Endodermal cell (in vitro differentiated cells): Measurements from ENCODE around the gene RPS6KB1. TPM values are rescaled to one million over a fixed set of nuclear protein-coding genes. Genes with fewer than 3 reads are reported as not detected.

Experiments used
- DNase-seq: peaks from one replicate; pipeline ENCODE4 v3.0.0-alpha.2; 2017
- H3K27ac ChIP-seq: 2 replicates; pipeline ENCODE4 v1.5.1; 2013; ENCODE audit warnings: mild to moderate bottlenecking, low read depth, low read length, moderate library complexity
- H3K27me3 ChIP-seq: 2 replicates; pipeline ENCODE4 v1.6.1; 2013; ENCODE audit warnings: mild to moderate bottlenecking, low read length, moderate library complexity; ENCODE audit not compliant: insufficient read depth, control insufficient read depth, poor library complexity, severe bottlenecking
- H3K36me3 ChIP-seq: 2 replicates; pipeline ENCODE4 v1.7.0; 2013; ENCODE audit warnings: mild to moderate bottlenecking, low read length, moderate library complexity; ENCODE audit not compliant: control insufficient read depth, insufficient read depth
- H3K4me1 ChIP-seq: one replicate; pipeline ENCODE4 v1.7.0; 2013; ENCODE audit warnings: low read length; ENCODE audit not compliant: control insufficient read depth, insufficient read depth
- H3K4me3 ChIP-seq: 2 replicates; pipeline ENCODE4 v1.5.1; 2013; ENCODE audit warnings: mild to moderate bottlenecking, low read length, moderate library complexity
- H3K9ac ChIP-seq: 2 replicates; pipeline ENCODE4 v1.6.1; 2013; ENCODE audit warnings: mild to moderate bottlenecking, low read length, moderate library complexity; ENCODE audit not compliant: poor library complexity, severe bottlenecking; ENCODE audit errors: extremely low read depth
- H3K9me3 ChIP-seq: 2 replicates; pipeline ENCODE4 v1.6.1; 2013; ENCODE audit warnings: mild to moderate bottlenecking, low read length, moderate library complexity; ENCODE audit not compliant: control insufficient read depth
- H3K27ac Mint-ChIP-seq: 2 replicates; pipeline ENCODE4 v1.8.0; 2020; ENCODE audit warnings: mixed read lengths
- H3K27me3 Mint-ChIP-seq: 2 replicates; pipeline ENCODE4 v1.8.0; 2021; ENCODE audit warnings: mild to moderate bottlenecking, mixed read lengths; ENCODE audit not compliant: insufficient read depth
- H3K36me3 Mint-ChIP-seq: 2 replicates; pipeline ENCODE4 v1.8.0; 2020; ENCODE audit warnings: low read depth, mixed read lengths
- H3K4me1 Mint-ChIP-seq: 2 replicates; pipeline ENCODE4 v1.8.0; 2020; ENCODE audit warnings: mixed read lengths
- H3K4me3 Mint-ChIP-seq: 2 replicates; pipeline ENCODE4 v1.8.0; 2020; ENCODE audit warnings: mild to moderate bottlenecking, moderate library complexity, mixed read lengths
- H3K9me3 Mint-ChIP-seq: 2 replicates; pipeline ENCODE4 v1.8.0; 2020; ENCODE audit warnings: mild to moderate bottlenecking, mixed read lengths
- WGBS, 2 experiments: methylation state at CpG; one replicate each; pipeline versions ENCODE4 v1.1.5 to v1.1.7; 2013; ENCODE audit warnings: missing lambda C conversion rate in 2 of 2, mixed read lengths in 1 of 2; ENCODE audit not compliant: insufficient coverage in 1 of 2, insufficient read length in 1 of 2; 5-methylcytosine and 5-hydroxymethylcytosine counted together
- total RNA-seq, 2 donors: library from RNA; stranded (reverse); fragmentation: NEBNext Ultra II Directional in 1 of 2; extraction: Animal tissue kit (Norgen Biotek cat#: 25700) in 1 of 2; gene quantifications; 2 replicates in 1 of 2; 3 replicates in 1 of 2; pipeline ENCODE4 v1.2.1, GENCODE V29; 2021
- TF ChIP-seq, protein P1 (sequence below): fragments of 200-600 bp; sonication (generic); conservative IDR thresholded peaks from 2 replicates; pipeline ENCODE4 v1.5.0; 2021; ENCODE audit warnings: antibody characterized with exemption, mild to moderate bottlenecking

The RPS6KB1 gene
- total RNA-seq, 2 donors from 2014 or later: 22.3 to 31.5 TPM

DNA sequence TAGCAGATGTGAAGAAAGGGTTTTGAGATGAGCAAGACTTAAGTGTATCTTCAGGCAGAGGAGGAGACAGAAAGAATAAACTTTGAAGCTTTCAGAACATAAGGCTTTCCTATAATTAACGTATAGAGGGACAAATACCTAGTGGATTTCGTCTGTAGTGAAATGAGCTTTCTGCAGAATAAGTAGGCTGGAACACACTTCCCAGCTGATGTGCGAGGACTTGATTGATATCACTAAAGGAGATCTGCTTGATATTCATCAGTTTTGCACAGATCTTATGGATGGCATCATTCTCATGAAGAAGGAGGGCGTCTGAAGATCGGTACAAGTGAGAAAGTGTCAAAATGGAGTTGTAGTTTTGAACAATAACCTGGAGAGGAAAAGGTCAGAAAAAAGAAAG lies 15.0 kb upstream of the RPS6KB1 start:
- TF ChIP-seq, protein P1, sequence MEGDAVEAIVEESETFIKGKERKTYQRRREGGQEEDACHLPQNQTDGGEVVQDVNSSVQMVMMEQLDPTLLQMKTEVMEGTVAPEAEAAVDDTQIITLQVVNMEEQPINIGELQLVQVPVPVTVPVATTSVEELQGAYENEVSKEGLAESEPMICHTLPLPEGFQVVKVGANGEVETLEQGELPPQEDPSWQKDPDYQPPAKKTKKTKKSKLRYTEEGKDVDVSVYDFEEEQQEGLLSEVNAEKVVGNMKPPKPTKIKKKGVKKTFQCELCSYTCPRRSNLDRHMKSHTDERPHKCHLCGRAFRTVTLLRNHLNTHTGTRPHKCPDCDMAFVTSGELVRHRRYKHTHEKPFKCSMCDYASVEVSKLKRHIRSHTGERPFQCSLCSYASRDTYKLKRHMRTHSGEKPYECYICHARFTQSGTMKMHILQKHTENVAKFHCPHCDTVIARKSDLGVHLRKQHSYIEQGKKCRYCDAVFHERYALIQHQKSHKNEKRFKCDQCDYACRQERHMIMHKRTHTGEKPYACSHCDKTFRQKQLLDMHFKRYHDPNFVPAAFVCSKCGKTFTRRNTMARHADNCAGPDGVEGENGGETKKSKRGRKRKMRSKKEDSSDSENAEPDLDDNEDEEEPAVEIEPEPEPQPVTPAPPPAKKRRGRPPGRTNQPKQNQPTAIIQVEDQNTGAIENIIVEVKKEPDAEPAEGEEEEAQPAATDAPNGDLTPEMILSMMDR: no peak
- Histone ChIP-seq H3K4me3 (no peak overlapping the region), H3K9ac (no peak overlapping the region), H3K4me1 (no peaks in the 10 kb centered on the region), H3K27me3 (no peaks in the 10 kb centered on the region), H3K27ac (no peak overlapping the region), H3K9me3 (no peaks in the 10 kb centered on the region), H3K36me3 (peaks cover 49% of the 10 kb centered on the region)
- no peak overlapping the region for H3K27ac Mint-ChIP-seq
- no peaks in the 10 kb centered on the region for H3K27me3 Mint-ChIP-seq
- WGBS, 2 experiments: 95% methylated on average over 5 of the region's 5 CpGs
- H3K36me3 Mint-ChIP-seq: peaks cover 39% of the 10 kb centered on the region
- no peak overlapping the region for H3K4me3 Mint-ChIP-seq
- DNase-seq: no peak
- H3K4me1 Mint-ChIP-seq: no peaks in the 10 kb centered on the region
- no peaks in the 10 kb centered on the region for H3K9me3 Mint-ChIP-seq

DNA sequence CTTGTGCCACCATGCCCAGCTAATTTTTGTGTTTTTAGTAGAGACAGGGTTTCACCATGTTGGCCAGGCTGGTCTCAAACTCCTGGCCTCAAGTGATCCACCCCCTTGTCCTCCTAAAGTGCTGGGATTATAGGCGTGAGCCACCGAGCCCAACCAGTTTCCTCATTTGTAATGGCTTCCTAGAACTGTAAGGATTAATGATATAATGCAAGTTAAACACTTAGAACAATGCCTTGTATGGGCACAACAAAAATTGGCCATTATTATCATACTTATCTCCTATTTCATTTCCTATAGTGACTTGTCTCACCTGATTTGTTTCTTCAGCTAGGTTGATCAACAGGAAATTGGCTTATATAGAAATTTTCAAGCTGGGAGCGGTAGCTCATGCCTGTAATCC lies 14.3 kb upstream of the RPS6KB1 start:
- no peak for DNase-seq
- peaks cover 49% of the 10 kb centered on the region for H3K36me3 ChIP-seq
- H3K4me3 ChIP-seq: no peak overlapping the region
- TF ChIP-seq, protein P1: no peak
- no peaks in the 10 kb centered on the region for H3K9me3 Mint-ChIP-seq
- no peaks in the 10 kb centered on the region for H3K9me3 ChIP-seq
- WGBS, 2 experiments: 95 to 100% methylated on average over 1 to 3 of the region's 3 CpGs
- no peak overlapping the region for H3K4me3 Mint-ChIP-seq
- H3K27ac Mint-ChIP-seq: no peak overlapping the region
- H3K4me1 Mint-ChIP-seq: no peaks in the 10 kb centered on the region
- H3K27ac ChIP-seq: no peak overlapping the region
- H3K27me3 Mint-ChIP-seq: no peaks in the 10 kb centered on the region
- H3K36me3 Mint-ChIP-seq: peaks cover 41% of the 10 kb centered on the region
- no peak overlapping the region for H3K9ac ChIP-seq
- H3K27me3 ChIP-seq: no peaks in the 10 kb centered on the region
- H3K4me1 ChIP-seq: no peaks in the 10 kb centered on the region

DNA sequence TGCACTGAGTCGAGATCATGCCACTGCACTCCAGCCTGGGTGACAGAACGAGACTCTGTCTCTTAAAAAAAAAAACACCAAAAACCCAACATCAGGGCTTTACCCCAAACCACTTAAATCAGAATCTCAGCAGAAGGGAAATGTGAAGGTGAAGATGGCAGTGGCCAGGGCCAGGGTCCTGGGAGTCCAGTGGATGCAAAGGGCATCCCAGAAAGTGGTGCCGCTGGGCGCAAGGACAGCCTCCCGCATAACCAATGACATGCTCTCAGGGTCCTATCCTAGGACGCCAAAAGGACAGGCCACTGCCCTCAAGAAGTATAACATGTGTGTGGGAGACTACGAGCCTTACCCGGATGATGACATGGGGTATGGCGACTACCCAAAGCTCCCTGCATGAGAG lies 8.1 kb upstream of the RPS6KB1 start:
- Mint-ChIP-seq H3K9me3 (no peaks in the 10 kb centered on the region), H3K27me3 (no peaks in the 10 kb centered on the region)
- 95 to 97% methylated on average over 7 to 9 of the region's 9 CpGs for WGBS, 2 experiments

More for the DNA sequence above, 8.1 kb upstream of the RPS6KB1 start:
- Histone ChIP-seq H3K36me3 (peaks cover 37% of the 10 kb centered on the region), H3K4me3 (no peak overlapping the region), H3K27me3 (no peaks in the 10 kb centered on the region), H3K27ac (no peak overlapping the region), H3K9ac (no peak overlapping the region), H3K4me1 (no peaks in the 10 kb centered on the region), H3K9me3 (no peaks in the 10 kb centered on the region)
- no peaks in the 10 kb centered on the region for H3K4me1 Mint-ChIP-seq
- H3K27ac Mint-ChIP-seq: no peak overlapping the region
- H3K4me3 Mint-ChIP-seq: no peak overlapping the region
- TF ChIP-seq, protein P1: no peak
- DNase-seq: no peak
- peaks cover 53% of the 10 kb centered on the region for H3K36me3 Mint-ChIP-seq
